Gastroesophageal sphincter (tissue), 4 donors: ENCODE results near the gene EFCAB14. TPM values are rescaled to one million over a fixed set of nuclear protein-coding genes. Genes with fewer than 3 reads are reported as not detected.
A peak's percentile ranks its signal among the peaks of the same experiment; 100 is the strongest.

Source experiments
- ATAC-seq: fragments of 150-250 bp; one replicate; pipeline ENCODE4 v1.9.1; 2016; ENCODE audit warnings: mild to moderate bottlenecking, moderate library complexity
- H3K27ac ChIP-seq, 4 donors: fragments of 200-600 bp; sonication (generic) in 3 of 4; 1 replicate in 3 of 4; 2 replicates in 1 of 4; pipeline ENCODE4 v1.5.1; 2016 to 2019
- H3K27me3 ChIP-seq: fragments of 200-600 bp; sonication (generic); one replicate; pipeline ENCODE4 v1.5.1; 2019
- H3K36me3 ChIP-seq, 2 donors: fragments of 200-600 bp; sonication (generic); one replicate each; pipeline ENCODE4 v1.5.1; 2019; ENCODE audit warnings: control low read depth in 1 of 2
- H3K4me1 ChIP-seq, 3 donors: fragments of 200-600 bp; sonication (generic); 1 replicate in 2 of 3; 2 replicates in 1 of 3; pipeline ENCODE4 v1.5.1; 2016 to 2019; ENCODE audit warnings: control low read depth in 2 of 3
- H3K4me3 ChIP-seq, 2 donors: fragments of 200-600 bp; sonication (generic); one replicate each; pipeline ENCODE4 v1.5.1; 2019; ENCODE audit warnings: mild to moderate bottlenecking in 1 of 2, moderate library complexity in 1 of 2
- H3K9me3 ChIP-seq, 3 donors: fragments of 200-600 bp; sonication (generic); one replicate each; pipeline ENCODE4 v1.5.1; 2017 to 2019; ENCODE audit warnings: control low read depth in 2 of 3
- CTCF ChIP-seq, 4 experiments: fragments of 200-600 bp in 2 of 4; fragments of 450-650 bp in 2 of 4; sonication (generic) in 1 of 4; IDR thresholded peaks; one replicate each; pipeline ENCODE4 v1.5.1; 2017 to 2019; ENCODE audit warnings: antibody characterized with exemption in 4 of 4, mild to moderate bottlenecking in 2 of 4, moderate library complexity in 2 of 4
- EP300 ChIP-seq: sonication (generic); formaldehyde crosslinking; IDR thresholded peaks from one replicate; pipeline ENCODE4 v1.6.1; 2017; ENCODE audit warnings: antibody characterized with exemption, mild to moderate bottlenecking
- POLR2A ChIP-seq, 2 donors: fragments of 450-650 bp; IDR thresholded peaks; one replicate each; pipeline ENCODE4 v1.6.1; 2017; ENCODE audit warnings: antibody characterized with exemption in 2 of 2, mild to moderate bottlenecking in 2 of 2, moderate library complexity in 1 of 2
- POLR2AphosphoS5 ChIP-seq: sonication (generic); formaldehyde crosslinking; IDR thresholded peaks from one replicate; pipeline ENCODE4 v1.6.1; 2017; ENCODE audit warnings: antibody characterized with exemption
- WGBS, 2 donors: methylation state at CpG; one replicate each; pipeline ENCODE4 v1.1.5; 2018; ENCODE audit warnings: low coverage in 1 of 2; 5-methylcytosine and 5-hydroxymethylcytosine counted together
- total RNA-seq, 4 donors: library from RNA; depleted of rRNA; stranded (reverse); fragments of >200 nt; gene quantifications; one replicate each; pipeline ENCODE4 v1.1.0, GENCODE V29; 2016

EFCAB14 gene
- total RNA-seq, 4 donors from 2014 or later: 109 to 133 (median 116) TPM

DNA sequence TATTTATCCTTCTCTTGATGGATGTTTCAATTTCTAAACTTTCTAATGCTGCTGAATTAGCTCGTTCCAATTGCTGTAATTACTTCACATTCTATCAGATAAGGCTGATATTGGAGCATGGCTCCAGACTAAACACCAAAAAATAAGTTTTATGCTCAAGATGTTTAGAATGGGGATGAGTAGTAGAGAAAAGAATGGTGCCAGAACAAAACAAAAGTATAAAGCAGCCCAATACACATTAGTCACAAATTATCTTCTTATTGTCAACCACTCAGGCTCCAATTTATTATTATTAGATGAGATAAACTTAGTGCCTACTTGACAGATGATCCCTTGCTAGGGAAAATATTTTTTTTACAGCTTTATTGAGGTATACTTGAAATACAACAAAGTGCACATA is 72.6 kb downstream of the EFCAB14 start:
- no peak overlapping the region for H3K4me3 ChIP-seq
- H3K9me3 ChIP-seq: peaks cover 0 to 12% (median 0%) of the 10 kb centered on the region in 3 donors
- peaks cover 0 to 59% of the 10 kb centered on the region in 2 donors for H3K36me3 ChIP-seq
- TF ChIP-seq CTCF (IDR thresholded peaks at IDR 0.05): no peak
- TF ChIP-seq POLR2AphosphoS5: no peak
- peaks cover 5 to 44% (median 7%) of the 10 kb centered on the region in 3 donors for H3K4me1 ChIP-seq
- no peak for ATAC-seq
- no peaks in the 10 kb centered on the region for H3K27me3 ChIP-seq
- H3K27ac ChIP-seq: no peak overlapping the region
- WGBS, 2 donors: 35 to 50% methylated on average over 1 of the region's 1 CpG

DNA sequence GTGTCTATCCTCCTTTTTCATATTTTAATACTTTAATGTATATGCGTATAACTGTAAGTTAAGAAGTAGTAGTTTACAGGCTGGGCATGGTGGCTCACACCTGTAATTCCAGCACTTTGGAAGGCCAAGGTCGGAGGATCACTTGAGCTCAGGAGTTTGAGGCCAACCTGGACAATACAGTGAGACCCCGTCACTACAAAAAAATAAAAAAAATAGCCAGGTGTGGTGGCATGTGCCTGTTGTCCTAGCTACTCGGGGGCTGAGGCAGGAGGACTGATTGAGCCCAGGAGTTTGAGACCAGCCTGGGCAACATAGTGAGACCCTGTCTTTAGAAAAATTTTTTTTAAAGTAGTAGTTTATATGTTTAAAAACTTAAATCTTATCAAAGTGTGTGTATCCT is 73.1 kb downstream of the EFCAB14 start:
- peaks cover 0 to 57% of the 10 kb centered on the region in 2 donors for H3K36me3 ChIP-seq
- no peak overlapping the region for H3K4me3 ChIP-seq
- peaks cover 0 to 12% (median 0%) of the 10 kb centered on the region in 3 donors for H3K9me3 ChIP-seq
- H3K27me3 ChIP-seq: no peaks in the 10 kb centered on the region
- TF ChIP-seq POLR2A (IDR thresholded peaks at IDR 0.05) (no peak), CTCF (IDR thresholded peaks at IDR 0.05) (no peak), POLR2AphosphoS5 (no peak), EP300 (no peak)
- ATAC-seq: no peak
- no peak overlapping the region for H3K27ac ChIP-seq
- peaks cover 5 to 44% (median 7%) of the 10 kb centered on the region in 3 donors for H3K4me1 ChIP-seq
- WGBS, 2 donors: 96% methylated on average over 4 of the region's 4 CpGs

- H3K36me3 ChIP-seq: peaks cover 0 to 33% of the 10 kb centered on the region in 2 donors
- TF ChIP-seq POLR2A (IDR thresholded peaks at IDR 0.05): no peak
- TF ChIP-seq POLR2AphosphoS5: peak; percentile 81
- H3K4me1 ChIP-seq: peaks cover 5 to 58% (median 7%) of the 10 kb centered on the region in 3 donors
- no peaks in the 10 kb centered on the region for H3K9me3 ChIP-seq
- H3K27me3 ChIP-seq: no peaks in the 10 kb centered on the region
- H3K27ac ChIP-seq: peak overlapping the region; percentile 52 to 69 (median 62)
- no peak for ATAC-seq
- H3K4me3 ChIP-seq: no peak overlapping the region
Measured at GRCh38 chr1:46643368-46643775, 75.5 kb downstream of the EFCAB14 start.

GRCh38 chr1:46642115-46642680 is 76.7 kb downstream of the EFCAB14 start:
- peaks cover 0 to 21% of the 10 kb centered on the region in 2 donors for H3K36me3 ChIP-seq
- H3K27ac ChIP-seq: peak overlapping the region in 3 of 4 donors; percentile 52 to 63 (median 60)
- no peak overlapping the region for H3K4me3 ChIP-seq
- H3K27me3 ChIP-seq: no peaks in the 10 kb centered on the region
- TF ChIP-seq CTCF (IDR thresholded peaks at IDR 0.05) (no peak), POLR2A (IDR thresholded peaks at IDR 0.05) (no peak), EP300 (no peak), POLR2AphosphoS5 (no peak)
- peaks cover 5 to 70% (median 12%) of the 10 kb centered on the region in 3 donors for H3K4me1 ChIP-seq
- ATAC-seq: no peak
- H3K9me3 ChIP-seq: no peaks in the 10 kb centered on the region

DNA sequence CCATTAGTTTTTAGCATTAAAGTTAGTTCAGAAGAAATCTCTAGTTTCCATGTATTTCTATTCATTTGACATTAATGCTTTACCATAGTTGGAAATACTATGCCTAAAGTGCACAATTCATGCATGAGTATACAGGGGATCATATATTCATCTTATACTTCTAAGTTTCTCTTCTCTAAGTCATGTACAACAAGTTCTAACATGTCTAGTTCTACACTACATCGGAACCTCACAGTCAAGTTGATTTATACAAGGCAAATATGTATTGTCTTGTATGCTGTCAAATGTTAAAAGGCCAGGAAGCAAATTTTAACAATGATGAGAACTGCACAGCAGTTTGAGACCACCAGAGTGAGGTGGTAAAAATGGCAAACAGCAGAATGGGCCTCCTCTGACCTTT is 79.4 kb downstream of the EFCAB14 start:
- peaks cover 5 to 61% (median 12%) of the 10 kb centered on the region in 3 donors for H3K4me1 ChIP-seq
- peaks cover 0 to 38% of the 10 kb centered on the region in 2 donors for H3K36me3 ChIP-seq
- no peak overlapping the region for H3K4me3 ChIP-seq
- peak overlapping the region in 1 of 4 donors; percentile 75 for H3K27ac ChIP-seq
- TF ChIP-seq CTCF (IDR thresholded peaks at IDR 0.05) (no peak), POLR2AphosphoS5 (no peak), EP300 (no peak), POLR2A (IDR thresholded peaks at IDR 0.05) (no peak)
- no peak for ATAC-seq
- H3K27me3 ChIP-seq: no peaks in the 10 kb centered on the region
- no peaks in the 10 kb centered on the region for H3K9me3 ChIP-seq
- WGBS, 2 donors: 80 to 94% methylated on average over 1 of the region's 1 CpG
